Stimulated activated naive B cell treated with anti-CD40 and anti-IgM and Interleukin-4, amounts not matched to agents 10 μg/mL and 1 μg/mL and 100 μg/mL, for 72 hours (primary cell): Measurements from ENCODE around the gene COL24A1.

ENCODE experiments used
- ATAC-seq, 2 donors: fragments of 150-1000 bp; cut with Tn5 transposase; replicated peaks; 2 replicates each; pipeline ENCODE4 v1.10.0; 2021; ENCODE audit warnings: moderate library complexity in 1 of 2
- DNase-seq: peaks from one replicate; pipeline ENCODE4 v3.0.0; 2021
- H3K27ac Mint-ChIP-seq: one replicate; pipeline ENCODE4 v1.8.0; 2022; ENCODE audit warnings: mild to moderate bottlenecking, mixed read lengths
- H3K27me3 Mint-ChIP-seq, 2 donors: one replicate each; pipeline ENCODE4 v1.8.0; 2022; ENCODE audit warnings: mixed read lengths in 2 of 2
- H3K36me3 Mint-ChIP-seq, 2 donors: one replicate each; pipeline ENCODE4 v1.8.0; 2022; ENCODE audit warnings: mixed read lengths in 2 of 2, mild to moderate bottlenecking in 1 of 2
- H3K4me1 Mint-ChIP-seq, 2 donors: one replicate each; pipeline ENCODE4 v1.8.0; 2022; ENCODE audit warnings: mixed read lengths in 2 of 2, mild to moderate bottlenecking in 1 of 2
- H3K4me3 Mint-ChIP-seq, 2 donors: one replicate each; pipeline ENCODE4 v1.8.0; 2022; ENCODE audit warnings: mild to moderate bottlenecking in 2 of 2, mixed read lengths in 2 of 2, moderate library complexity in 1 of 2
- H3K9me3 Mint-ChIP-seq, 2 donors: one replicate each; pipeline ENCODE4 v1.8.0; 2022; ENCODE audit warnings: mixed read lengths in 2 of 2, mild to moderate bottlenecking in 1 of 2

COL24A1 gene

GRCh38 chr1:86175756-86176155, 19.2 kb upstream of the COL24A1 start:
- ATAC-seq (no peak), DNase-seq (no peak)
- Mint-ChIP-seq H3K4me3 (no peak overlapping the region), H3K27me3 (no peaks in the 10 kb centered on the region), H3K4me1 (peaks cover 0 to 2% of the 10 kb centered on the region in 2 donors), H3K27ac (no peak overlapping the region), H3K9me3 (peaks cover 0 to 4% of the 10 kb centered on the region in 2 donors), H3K36me3 (no peaks in the 10 kb centered on the region)

- Mint-ChIP-seq H3K27me3 (no peaks in the 10 kb centered on the region), H3K27ac (no peak overlapping the region), H3K9me3 (peaks cover 6 to 15% of the 10 kb centered on the region in 2 donors), H3K4me3 (no peak overlapping the region), H3K36me3 (peaks cover 0 to 4% of the 10 kb centered on the region in 2 donors), H3K4me1 (no peaks in the 10 kb centered on the region)
- ATAC-seq = no peak
- no peak for DNase-seq
Measured at GRCh38 chr1:86169625-86170024, 13.1 kb upstream of the COL24A1 start.

GRCh38 chr1:86159800-86160199, 3.2 kb upstream of the COL24A1 start:
- H3K27ac Mint-ChIP-seq = no peak overlapping the region
- H3K9me3 Mint-ChIP-seq = no peaks in the 10 kb centered on the region
- H3K4me1 Mint-ChIP-seq = peaks cover 8 to 24% of the 10 kb centered on the region in 2 donors
- no peaks in the 10 kb centered on the region for H3K36me3 Mint-ChIP-seq
- no peak overlapping the region for H3K4me3 Mint-ChIP-seq
- no peak for ATAC-seq
- peaks cover 25 to 35% of the 10 kb centered on the region in 2 donors for H3K27me3 Mint-ChIP-seq
- DNase-seq = no peak

GRCh38 chr1:86155807-86156565, 586 bp downstream of the COL24A1 start:
- Mint-ChIP-seq H3K36me3 (no peaks in the 10 kb centered on the region), H3K9me3 (peaks cover 0 to 2% of the 10 kb centered on the region in 2 donors), H3K4me3 (peak overlapping the region; percentile 62 to 70)

GRCh38 chr1:86155051-86155806, 1.3 kb downstream of the COL24A1 start:
- Mint-ChIP-seq H3K4me1 (peaks cover 8 to 28% of the 10 kb centered on the region in 2 donors), H3K27me3 (peaks cover 38 to 51% of the 10 kb centered on the region in 2 donors), H3K4me3 (peak overlapping the region in 1 of 2 donors; percentile 70), H3K27ac (no peak overlapping the region), H3K36me3 (no peaks in the 10 kb centered on the region), H3K9me3 (peaks cover 0 to 2% of the 10 kb centered on the region in 2 donors)
- ATAC-seq (peak in 1 of 2 donors; percentile 57), DNase-seq (no peak)

More at GRCh38 chr1:86155807-86156565, 586 bp downstream of the COL24A1 start:
- Mint-ChIP-seq H3K4me1 (peaks cover 8 to 28% of the 10 kb centered on the region in 2 donors), H3K27ac (no peak overlapping the region), H3K27me3 (peaks cover 38 to 51% of the 10 kb centered on the region in 2 donors)
- DNase-seq (no peak), ATAC-seq (peak; percentile 33)

- H3K9me3 Mint-ChIP-seq = peaks cover 0 to 2% of the 10 kb centered on the region in 2 donors
- no peak overlapping the region for H3K27ac Mint-ChIP-seq
- peaks cover 38 to 51% of the 10 kb centered on the region in 2 donors for H3K27me3 Mint-ChIP-seq
- H3K4me3 Mint-ChIP-seq = peak overlapping the region in 1 of 2 donors; percentile 70
- no peak for ATAC-seq
- peaks cover 8 to 28% of the 10 kb centered on the region in 2 donors for H3K4me1 Mint-ChIP-seq
- no peak for DNase-seq
- H3K36me3 Mint-ChIP-seq = no peaks in the 10 kb centered on the region
Measured at GRCh38 chr1:86154571-86155050, 2.0 kb downstream of the COL24A1 start.

- H3K36me3 Mint-ChIP-seq = no peaks in the 10 kb centered on the region
- H3K27me3 Mint-ChIP-seq = peaks cover 38 to 51% of the 10 kb centered on the region in 2 donors
- DNase-seq = no peak
- no peak overlapping the region for H3K27ac Mint-ChIP-seq
- H3K4me1 Mint-ChIP-seq = peaks cover 8 to 28% of the 10 kb centered on the region in 2 donors
- ATAC-seq = no peak
- peaks cover 0 to 2% of the 10 kb centered on the region in 2 donors for H3K9me3 Mint-ChIP-seq
- no peak overlapping the region for H3K4me3 Mint-ChIP-seq
Measured at GRCh38 chr1:86153836-86154235, 2.7 kb downstream of the COL24A1 start.

GRCh38 chr1:86152887-86153286, 3.7 kb downstream of the COL24A1 start:
- Mint-ChIP-seq H3K4me1 (peaks cover 8 to 28% of the 10 kb centered on the region in 2 donors), H3K27me3 (peaks cover 35 to 47% of the 10 kb centered on the region in 2 donors), H3K4me3 (no peak overlapping the region), H3K27ac (no peak overlapping the region), H3K36me3 (no peaks in the 10 kb centered on the region), H3K9me3 (peaks cover 0 to 2% of the 10 kb centered on the region in 2 donors)
- DNase-seq = no peak
- ATAC-seq = no peak

GRCh38 chr1:86151427-86151826, 5.1 kb downstream of the COL24A1 start:
- Mint-ChIP-seq H3K27me3 (peaks cover 23 to 33% of the 10 kb centered on the region in 2 donors), H3K9me3 (peaks cover 0 to 2% of the 10 kb centered on the region in 2 donors), H3K4me1 (peaks cover 6 to 20% of the 10 kb centered on the region in 2 donors), H3K36me3 (no peaks in the 10 kb centered on the region), H3K27ac (no peak overlapping the region), H3K4me3 (no peak overlapping the region)
- ATAC-seq (no peak), DNase-seq (no peak)

- ATAC-seq (no peak), DNase-seq (no peak)
- Mint-ChIP-seq H3K4me3 (no peak overlapping the region), H3K27me3 (peaks cover 19 to 25% of the 10 kb centered on the region in 2 donors), H3K9me3 (peaks cover 0 to 2% of the 10 kb centered on the region in 2 donors), H3K4me1 (peaks cover 0 to 12% of the 10 kb centered on the region in 2 donors), H3K36me3 (no peaks in the 10 kb centered on the region), H3K27ac (no peak overlapping the region)
Measured at GRCh38 chr1:86150553-86151055, 6.0 kb downstream of the COL24A1 start.

- ATAC-seq (no peak), DNase-seq (no peak)
- Mint-ChIP-seq H3K4me1 (peaks cover 0 to 2% of the 10 kb centered on the region in 2 donors), H3K9me3 (peaks cover 0 to 2% of the 10 kb centered on the region in 2 donors), H3K27ac (no peak overlapping the region), H3K27me3 (peaks cover 11 to 14% of the 10 kb centered on the region in 2 donors), H3K4me3 (no peak overlapping the region), H3K36me3 (no peaks in the 10 kb centered on the region)
Measured at GRCh38 chr1:86149591-86149990, 7.0 kb downstream of the COL24A1 start.

GRCh38 chr1:86147755-86148154, 8.8 kb downstream of the COL24A1 start:
- no peaks in the 10 kb centered on the region for H3K9me3 Mint-ChIP-seq
- no peaks in the 10 kb centered on the region for H3K36me3 Mint-ChIP-seq
- ATAC-seq (no peak), DNase-seq (no peak)
- no peaks in the 10 kb centered on the region for H3K4me1 Mint-ChIP-seq
- no peak overlapping the region for H3K27ac Mint-ChIP-seq
- H3K4me3 Mint-ChIP-seq = no peak overlapping the region
- H3K27me3 Mint-ChIP-seq = peaks cover under 1 to 2% of the 10 kb centered on the region in 2 donors

- no peak overlapping the region for H3K4me3 Mint-ChIP-seq
- DNase-seq (no peak), ATAC-seq (no peak)
- H3K4me1 Mint-ChIP-seq = no peaks in the 10 kb centered on the region
- no peaks in the 10 kb centered on the region for H3K27me3 Mint-ChIP-seq
- H3K9me3 Mint-ChIP-seq = no peaks in the 10 kb centered on the region
- no peak overlapping the region for H3K27ac Mint-ChIP-seq
- no peaks in the 10 kb centered on the region for H3K36me3 Mint-ChIP-seq
Measured at GRCh38 chr1:86146566-86146965, 10.0 kb downstream of the COL24A1 start.

GRCh38 chr1:86140281-86140880, 16.2 kb downstream of the COL24A1 start:
- Mint-ChIP-seq H3K36me3 (no peaks in the 10 kb centered on the region), H3K4me1 (no peaks in the 10 kb centered on the region), H3K27ac (no peak overlapping the region), H3K27me3 (no peaks in the 10 kb centered on the region), H3K9me3 (no peaks in the 10 kb centered on the region), H3K4me3 (no peak overlapping the region)
- ATAC-seq = no peak
- no peak for DNase-seq
